GM12892 (cell line): ENCODE results near the gene SSH2.

Source experiments
- POLR2A ChIP-seq: IDR thresholded peaks from 2 replicates; pipeline ENCODE4 v1.6.1; 2011; ENCODE audit warnings: low read depth, low read length, control low read depth
- POLR2AphosphoS5 ChIP-seq: IDR thresholded peaks from 2 replicates; pipeline ENCODE4 v1.6.1; 2011; ENCODE audit warnings: low read depth, low read length, control low read depth

DNA sequence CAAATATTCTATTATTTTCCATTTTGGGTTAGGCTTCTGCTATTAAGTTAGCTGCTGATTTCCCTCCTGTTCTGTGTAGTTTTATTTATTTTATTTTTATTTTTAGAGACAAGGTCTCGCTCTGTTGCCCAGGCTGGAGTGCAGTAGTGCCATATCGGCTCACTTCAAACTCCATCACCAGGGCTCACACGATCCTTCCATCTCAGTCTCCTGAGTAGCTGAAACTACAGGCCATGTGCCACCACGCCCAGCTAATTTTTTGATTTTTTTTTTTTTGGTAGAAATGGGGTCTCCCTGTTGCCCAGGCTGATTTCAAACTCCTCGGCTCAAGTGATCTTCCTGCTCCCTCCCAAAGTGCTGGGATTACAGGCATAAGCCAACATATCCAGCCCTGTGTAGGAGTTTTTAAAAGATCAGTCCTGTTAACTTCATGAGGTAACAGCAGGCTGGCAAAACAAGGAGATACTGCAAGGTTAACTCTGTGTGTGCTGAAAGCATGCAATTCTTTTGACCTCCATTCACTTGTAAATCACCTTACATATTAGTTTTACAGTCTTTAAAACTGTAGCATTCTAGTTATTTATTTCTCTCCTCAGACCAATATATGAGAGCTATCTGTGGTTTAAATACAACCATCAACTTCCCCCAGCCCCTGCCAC lies 63.2 kb downstream of the SSH2 start:
- no peak for TF ChIP-seq POLR2A
- no peak for TF ChIP-seq POLR2AphosphoS5
